ENCODE data around the gene MIDN.
A peak's percentile ranks its signal among the peaks of the same experiment; 100 is the strongest.

DNA sequence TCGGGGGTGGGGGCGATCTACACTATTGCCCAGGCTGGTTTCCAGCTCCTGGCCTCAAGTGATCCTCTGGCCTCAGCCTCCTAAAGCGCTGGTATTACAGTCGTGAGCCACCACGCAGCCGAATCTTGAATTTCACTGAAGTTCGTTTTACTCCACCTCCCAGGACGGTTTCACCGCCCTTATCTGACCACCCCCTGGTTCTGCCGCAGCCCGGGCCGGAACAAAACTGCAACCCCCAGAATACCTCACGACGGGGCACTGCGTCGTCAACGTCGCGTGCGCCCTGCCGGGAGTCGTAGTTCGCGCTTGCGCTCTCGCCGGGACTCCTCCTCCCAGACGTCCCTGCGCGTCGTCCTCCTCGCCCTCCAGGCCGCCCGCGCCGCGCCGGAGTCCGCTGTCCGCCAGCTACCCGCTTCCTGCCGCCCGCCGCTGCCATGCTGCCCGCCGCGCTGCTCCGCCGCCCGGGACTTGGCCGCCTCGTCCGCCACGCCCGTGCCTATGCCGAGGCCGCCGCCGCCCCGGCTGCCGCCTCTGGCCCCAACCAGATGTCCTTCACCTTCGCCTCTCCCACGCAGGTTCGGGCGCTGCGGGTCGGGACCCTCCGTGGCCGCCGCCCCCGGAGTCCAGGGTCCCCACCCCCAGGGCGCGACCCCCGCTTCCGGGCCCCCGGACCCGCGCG lies 6.8 kb upstream of the MIDN start, which contains the start of gene ATP5F1D:
- TF ChIP-seq, protein P1, sequence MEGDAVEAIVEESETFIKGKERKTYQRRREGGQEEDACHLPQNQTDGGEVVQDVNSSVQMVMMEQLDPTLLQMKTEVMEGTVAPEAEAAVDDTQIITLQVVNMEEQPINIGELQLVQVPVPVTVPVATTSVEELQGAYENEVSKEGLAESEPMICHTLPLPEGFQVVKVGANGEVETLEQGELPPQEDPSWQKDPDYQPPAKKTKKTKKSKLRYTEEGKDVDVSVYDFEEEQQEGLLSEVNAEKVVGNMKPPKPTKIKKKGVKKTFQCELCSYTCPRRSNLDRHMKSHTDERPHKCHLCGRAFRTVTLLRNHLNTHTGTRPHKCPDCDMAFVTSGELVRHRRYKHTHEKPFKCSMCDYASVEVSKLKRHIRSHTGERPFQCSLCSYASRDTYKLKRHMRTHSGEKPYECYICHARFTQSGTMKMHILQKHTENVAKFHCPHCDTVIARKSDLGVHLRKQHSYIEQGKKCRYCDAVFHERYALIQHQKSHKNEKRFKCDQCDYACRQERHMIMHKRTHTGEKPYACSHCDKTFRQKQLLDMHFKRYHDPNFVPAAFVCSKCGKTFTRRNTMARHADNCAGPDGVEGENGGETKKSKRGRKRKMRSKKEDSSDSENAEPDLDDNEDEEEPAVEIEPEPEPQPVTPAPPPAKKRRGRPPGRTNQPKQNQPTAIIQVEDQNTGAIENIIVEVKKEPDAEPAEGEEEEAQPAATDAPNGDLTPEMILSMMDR (IDR thresholded peaks at IDR 0.05), result peak in 1 of 7 experiments; percentile 17
- peak; percentile 44 to 62 (median 59) for TF ChIP-seq POLR2A (IDR thresholded peaks at IDR 0.05)

Measured in body of pancreas (tissue), 4 donors.